Mesenchymal stem cell (in vitro differentiated cells and primary cell): ENCODE results near the gene STX10.
A peak's percentile ranks its signal among the peaks of the same experiment; 100 is the strongest.

Experiments
- DNase-seq: peaks from one replicate; pipeline ENCODE4 v3.0.0-alpha.2; 2013
- H2AFZ ChIP-seq: one replicate; pipeline ENCODE4 v1.6.1; 2013; ENCODE audit warnings: low read depth, mild to moderate bottlenecking, control low read depth, inconsistent platforms, low read length, moderate library complexity
- H2AK5ac ChIP-seq: 2 replicates; pipeline ENCODE4 v1.6.1; 2013; ENCODE audit warnings: low read length, moderate library complexity, mild to moderate bottlenecking, inconsistent platforms; ENCODE audit not compliant: severe bottlenecking
- H2BK120ac ChIP-seq: one replicate; pipeline ENCODE4 v1.6.1; 2013; ENCODE audit warnings: low read depth, mild to moderate bottlenecking, inconsistent platforms, low read length, moderate library complexity
- H2BK12ac ChIP-seq, 2 experiments: one replicate each; pipeline ENCODE4 v1.6.1; 2013; ENCODE audit warnings: inconsistent platforms in 2 of 2, low read length in 2 of 2, mild to moderate bottlenecking in 2 of 2, moderate library complexity in 2 of 2, control low read depth in 1 of 2
- H2BK15ac ChIP-seq: one replicate; pipeline ENCODE4 v1.6.1; 2013; ENCODE audit warnings: mild to moderate bottlenecking, low read depth, inconsistent platforms; ENCODE audit not compliant: poor library complexity, severe bottlenecking
- H2BK5ac ChIP-seq: 2 replicates; pipeline ENCODE4 v1.6.1; 2013; ENCODE audit warnings: low read depth, mild to moderate bottlenecking, low read length, control low read depth, inconsistent platforms; ENCODE audit not compliant: poor library complexity, severe bottlenecking
- H3K14ac ChIP-seq, 2 experiments: one replicate each; pipeline ENCODE4 v1.6.1; 2013; ENCODE audit warnings: inconsistent platforms in 2 of 2, low read length in 2 of 2, control low read depth in 1 of 2, mild to moderate bottlenecking in 1 of 2, moderate library complexity in 1 of 2
- H3K18ac ChIP-seq, 2 experiments: one replicate each; pipeline ENCODE4 v1.6.1; 2013; ENCODE audit warnings: inconsistent platforms in 2 of 2, low read length in 2 of 2, control low read depth in 1 of 2, low read depth in 1 of 2, mild to moderate bottlenecking in 1 of 2
- H3K23ac ChIP-seq, 2 experiments: one replicate each; pipeline ENCODE4 v1.6.1; 2013; ENCODE audit warnings: inconsistent platforms in 2 of 2, low read length in 2 of 2, mild to moderate bottlenecking in 2 of 2, moderate library complexity in 2 of 2, control low read depth in 1 of 2
- H3K27ac ChIP-seq: 2 replicates; pipeline ENCODE4 v1.5.1; 2013; ENCODE audit warnings: mild to moderate bottlenecking, moderate library complexity, low read length, control low read depth, inconsistent platforms; ENCODE audit not compliant: poor library complexity, severe bottlenecking
- H3K27me3 ChIP-seq, 2 experiments: 2 replicates each; pipeline versions ENCODE4 v1.6.1 to v1.7.0; 2013; ENCODE audit warnings: low read length in 2 of 2, mild to moderate bottlenecking in 2 of 2, moderate library complexity in 2 of 2, control low read depth in 1 of 2, inconsistent platforms in 1 of 2; ENCODE audit not compliant: control insufficient read depth in 1 of 2, insufficient read depth in 1 of 2
- H3K36me3 ChIP-seq, 2 experiments: 2 replicates each; pipeline versions ENCODE4 v1.6.1 to v1.7.0; 2013; ENCODE audit warnings: low read length in 2 of 2, control low read depth in 1 of 2, inconsistent platforms in 1 of 2, low read depth in 1 of 2, mild to moderate bottlenecking in 1 of 2; ENCODE audit not compliant: insufficient read depth in 2 of 2, control insufficient read depth in 1 of 2
- H3K4ac ChIP-seq, 2 experiments: one replicate each; pipeline ENCODE4 v1.6.1; 2013; ENCODE audit warnings: inconsistent platforms in 2 of 2, low read length in 2 of 2, mild to moderate bottlenecking in 2 of 2, moderate library complexity in 2 of 2, control low read depth in 1 of 2, low read depth in 1 of 2
- H3K4me1 ChIP-seq: 2 replicates; pipeline ENCODE4 v1.6.1; 2013; ENCODE audit warnings: low read depth, low read length, control low read depth; ENCODE audit not compliant: control insufficient read depth, insufficient read depth
- H3K4me2 ChIP-seq: 2 replicates; pipeline ENCODE4 v1.6.1; 2013; ENCODE audit warnings: low read length, mild to moderate bottlenecking, inconsistent platforms; ENCODE audit not compliant: poor library complexity, severe bottlenecking
- H3K4me3 ChIP-seq, 2 experiments: 2 replicates each; pipeline versions ENCODE4 v1.5.1 to v1.7.0; 2013; ENCODE audit warnings: low read length in 2 of 2, mild to moderate bottlenecking in 2 of 2, control low read depth in 1 of 2, low read depth in 1 of 2; ENCODE audit not compliant: insufficient read depth in 1 of 2
- H3K79me1 ChIP-seq: replicated peaks from 2 replicates; pipeline ENCODE4 v1.6.1; 2013; ENCODE audit warnings: mild to moderate bottlenecking, control low read depth, low read length, inconsistent platforms; ENCODE audit not compliant: poor library complexity, severe bottlenecking
- H3K9ac ChIP-seq: 2 replicates; pipeline ENCODE4 v1.7.0; 2013; ENCODE audit warnings: mild to moderate bottlenecking, low read length, moderate library complexity
- H3K9me3 ChIP-seq: 2 replicates; pipeline ENCODE4 v1.7.0; 2013; ENCODE audit warnings: mild to moderate bottlenecking, low read length; ENCODE audit not compliant: control insufficient read depth
- H4K8ac ChIP-seq: one replicate; pipeline ENCODE4 v1.6.1; 2013; ENCODE audit warnings: inconsistent platforms, mild to moderate bottlenecking, low read length, moderate library complexity
- H4K91ac ChIP-seq: one replicate; pipeline ENCODE4 v1.6.1; 2013; ENCODE audit warnings: mild to moderate bottlenecking, low read length, inconsistent platforms
- WGBS: methylation state at CpG from one replicate; pipeline ENCODE4 v1.1.7; 2013; ENCODE audit warnings: mixed read lengths; 5-methylcytosine and 5-hydroxymethylcytosine counted together

Gene STX10

GRCh38 chr19:13122275-13122878 lies 27.8 kb downstream of the STX10 start:
- no peak overlapping the region for H3K18ac ChIP-seq
- peaks cover 14 to 38% of the 10 kb centered on the region in 2 experiments for H3K36me3 ChIP-seq
- no peaks in the 10 kb centered on the region for H3K27me3 ChIP-seq
- peaks cover 36% of the 10 kb centered on the region for H3K4me1 ChIP-seq
- H2BK120ac ChIP-seq: no peak overlapping the region
- H2BK12ac ChIP-seq: no peak overlapping the region
- H3K4ac ChIP-seq: peak overlapping the region in 1 of 2 experiments; percentile 35
- H2AFZ ChIP-seq: no peak overlapping the region
- whole genome bisulfite sequencing: 90% methylated on average over 12 of the region's 13 CpGs
- no peak overlapping the region for H3K9ac ChIP-seq
- no peak overlapping the region for H3K4me2 ChIP-seq
- no peak overlapping the region for H3K23ac ChIP-seq
- no peak overlapping the region for H3K4me3 ChIP-seq
- H4K8ac ChIP-seq: no peak overlapping the region
- H3K79me1 ChIP-seq: peaks cover 7% of the 10 kb centered on the region
- no peak overlapping the region for H3K14ac ChIP-seq
- H2AK5ac ChIP-seq: no peak overlapping the region
- no peak overlapping the region for H3K27ac ChIP-seq
- H2BK15ac ChIP-seq: peak overlapping the region; percentile 38
- H3K9me3 ChIP-seq: no peaks in the 10 kb centered on the region
- no peak overlapping the region for H4K91ac ChIP-seq
- no peak overlapping the region for H2BK5ac ChIP-seq
- no peak for DNase-seq

- Histone ChIP-seq H3K4ac (no peak overlapping the region), H2AFZ (no peak overlapping the region), H2BK5ac (no peak overlapping the region), H2BK15ac (no peak overlapping the region), H3K18ac (no peak overlapping the region), H3K4me1 (peaks cover 38% of the 10 kb centered on the region), H3K79me1 (peaks cover 7% of the 10 kb centered on the region), H4K91ac (no peak overlapping the region), H2BK120ac (no peak overlapping the region), H3K27ac (no peak overlapping the region), H3K23ac (no peak overlapping the region), H4K8ac (no peak overlapping the region), H2BK12ac (no peak overlapping the region), H3K14ac (no peak overlapping the region), H3K4me3 (no peak overlapping the region), H3K9ac (peak overlapping the region; percentile 89), H2AK5ac (peak overlapping the region; percentile 33), H3K9me3 (no peaks in the 10 kb centered on the region), H3K4me2 (no peak overlapping the region), H3K27me3 (no peaks in the 10 kb centered on the region), H3K36me3 (peaks cover 14 to 37% of the 10 kb centered on the region in 2 experiments)
- 89% methylated on average over 18 of the region's 18 CpGs for WGBS
- no peak for DNase-seq
Measured at GRCh38 chr19:13121551-13122274, 28.5 kb downstream of the STX10 start.

DNA sequence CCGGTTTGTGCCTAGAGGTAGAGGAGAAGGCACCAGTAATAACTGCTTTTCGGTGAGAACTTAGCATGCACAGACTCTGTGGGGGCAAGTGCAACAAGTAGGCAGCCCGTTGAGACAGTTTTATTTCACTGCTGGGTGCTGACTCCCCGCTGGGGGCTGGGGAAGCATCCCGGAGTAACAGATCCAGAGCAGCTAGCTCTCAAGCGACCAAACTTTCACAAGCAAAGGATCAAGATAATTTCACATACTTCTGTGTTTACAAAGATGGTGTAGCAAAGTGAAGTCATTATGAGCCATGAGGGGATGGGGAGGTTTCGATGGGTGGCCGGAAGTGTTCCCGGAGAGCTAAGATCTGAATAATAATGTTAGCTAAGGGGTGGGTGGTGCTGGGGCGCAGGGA lies 29.4 kb downstream of the STX10 start:
- Histone ChIP-seq H3K9ac (peak overlapping the region; percentile 89), H2BK12ac (no peak overlapping the region), H3K36me3 (peaks cover 9 to 30% of the 10 kb centered on the region in 2 experiments), H2BK120ac (no peak overlapping the region), H3K9me3 (no peaks in the 10 kb centered on the region), H3K14ac (no peak overlapping the region), H2BK5ac (no peak overlapping the region), H2BK15ac (no peak overlapping the region), H2AK5ac (no peak overlapping the region), H3K4me2 (peak overlapping the region; percentile 30), H3K27ac (peak overlapping the region; percentile 42), H3K23ac (no peak overlapping the region), H3K79me1 (peaks cover 6% of the 10 kb centered on the region), H4K8ac (no peak overlapping the region), H3K4me3 (peak overlapping the region in 1 of 2 experiments; percentile 86), H3K27me3 (no peaks in the 10 kb centered on the region), H3K4ac (no peak overlapping the region), H4K91ac (no peak overlapping the region), H3K18ac (no peak overlapping the region), H2AFZ (no peak overlapping the region), H3K4me1 (peaks cover 40% of the 10 kb centered on the region)
- whole genome bisulfite sequencing: 72% methylated on average over 7 of the region's 10 CpGs
- peak; percentile 46 for DNase-seq

GRCh38 chr19:13120031-13120430 lies 30.1 kb downstream of the STX10 start:
- H3K9ac ChIP-seq: peak overlapping the region; percentile 89
- peaks cover 10 to 33% of the 10 kb centered on the region in 2 experiments for H3K36me3 ChIP-seq
- H2BK12ac ChIP-seq: no peak overlapping the region
- peak overlapping the region in 1 of 2 experiments; percentile 86 for H3K4me3 ChIP-seq
- no peak overlapping the region for H3K4ac ChIP-seq
- peaks cover 48% of the 10 kb centered on the region for H3K4me1 ChIP-seq
- no peak overlapping the region for H2BK5ac ChIP-seq
- H4K91ac ChIP-seq: no peak overlapping the region
- peak overlapping the region; percentile 54 for H3K27ac ChIP-seq
- no peaks in the 10 kb centered on the region for H3K9me3 ChIP-seq
- no peak overlapping the region for H2BK120ac ChIP-seq
- H3K79me1 ChIP-seq: peaks cover 13% of the 10 kb centered on the region
- H3K14ac ChIP-seq: no peak overlapping the region
- no peaks in the 10 kb centered on the region for H3K27me3 ChIP-seq
- no peak for DNase-seq
- no peak overlapping the region for H4K8ac ChIP-seq
- H2AK5ac ChIP-seq: peak overlapping the region; percentile 24
- WGBS: 84% methylated on average over 9 of the region's 9 CpGs
- H2BK15ac ChIP-seq: no peak overlapping the region
- no peak overlapping the region for H3K18ac ChIP-seq
- H2AFZ ChIP-seq: no peak overlapping the region
- H3K4me2 ChIP-seq: peak overlapping the region; percentile 16
- H3K23ac ChIP-seq: no peak overlapping the region
